Immature natural killer cell (primary cell): ENCODE data around the gene UBA6. TPM values are rescaled to one million over a fixed set of nuclear protein-coding genes. Genes with fewer than 3 reads are reported as not detected.

Experiments used
- DNase-seq, 3 donors: peaks; one replicate each; pipeline ENCODE4 v3.0.0; 2022; ENCODE audit warnings: mixed read lengths in 1 of 3
- H3K27ac Mint-ChIP-seq, 6 donors: one replicate each; pipeline ENCODE4 v1.8.0; 2020; ENCODE audit warnings: mixed read lengths in 6 of 6, mild to moderate bottlenecking in 5 of 6, inconsistent platforms in 4 of 6, moderate library complexity in 3 of 6
- H3K27me3 Mint-ChIP-seq, 3 donors: one replicate each; pipeline ENCODE4 v1.8.0; 2020 to 2021; ENCODE audit warnings: low read depth in 3 of 3, mild to moderate bottlenecking in 3 of 3, mixed read lengths in 3 of 3, moderate library complexity in 3 of 3, inconsistent platforms in 1 of 3
- H3K36me3 Mint-ChIP-seq, 3 donors: one replicate each; pipeline ENCODE4 v1.8.0; 2020; ENCODE audit warnings: mixed read lengths in 3 of 3, inconsistent platforms in 2 of 3, mild to moderate bottlenecking in 2 of 3
- H3K4me1 Mint-ChIP-seq, 2 donors: one replicate each; pipeline ENCODE4 v1.8.0; 2020; ENCODE audit warnings: inconsistent platforms in 2 of 2, mild to moderate bottlenecking in 2 of 2, mixed read lengths in 2 of 2, moderate library complexity in 1 of 2
- H3K4me3 Mint-ChIP-seq, 5 donors: one replicate each; pipeline ENCODE4 v1.8.0; 2020; ENCODE audit warnings: mild to moderate bottlenecking in 5 of 5, mixed read lengths in 5 of 5, inconsistent platforms in 3 of 5, moderate library complexity in 3 of 5
- H3K9me3 Mint-ChIP-seq, 6 donors: one replicate each; pipeline ENCODE4 v1.8.0; 2020; ENCODE audit warnings: mild to moderate bottlenecking in 6 of 6, mixed read lengths in 6 of 6, inconsistent platforms in 4 of 6, moderate library complexity in 3 of 6
- polyA plus RNA-seq, 3 donors: library from polyadenylated mRNA; unstranded; fragments of 300-500 nt; fragmentation: Illumina TruSeq; gene quantifications; one replicate each; pipeline ENCODE4 v1.2.3, GENCODE V29; 2021

The UBA6 gene
- polyA plus RNA-seq, 3 donors from 2014 or later: 11.7 to 24.9 (median 12.0) TPM

DNA sequence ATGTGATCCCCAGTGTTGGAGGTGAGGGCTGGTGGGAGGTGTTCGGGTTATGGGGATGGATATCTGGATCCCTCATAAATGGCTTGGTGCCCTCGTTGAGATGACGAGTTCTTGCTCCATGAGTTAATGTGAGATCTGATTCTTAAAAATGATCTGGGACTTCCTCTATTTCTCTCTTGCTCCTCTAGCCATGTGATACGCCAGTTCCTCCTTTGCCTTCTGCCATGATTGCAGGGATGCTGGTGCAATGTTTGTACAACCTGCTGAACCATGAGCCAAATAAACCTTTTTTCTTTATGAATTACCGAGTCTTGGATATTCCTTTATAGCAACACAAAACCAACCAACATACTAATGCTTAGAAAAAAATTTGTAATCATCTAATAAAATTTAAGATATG is 85.8 kb downstream of the UBA6 start:
- Mint-ChIP-seq H3K36me3 (peaks cover 30 to 49% (median 48%) of the 10 kb centered on the region in 3 donors), H3K4me3 (no peak overlapping the region), H3K27me3 (no peaks in the 10 kb centered on the region), H3K4me1 (no peaks in the 10 kb centered on the region), H3K27ac (no peak overlapping the region), H3K9me3 (no peaks in the 10 kb centered on the region)
- no peak for DNase-seq

GRCh38 chr4:67614186-67614585 is 86.8 kb downstream of the UBA6 start:
- Mint-ChIP-seq H3K4me1 (no peaks in the 10 kb centered on the region), H3K27ac (no peak overlapping the region), H3K36me3 (peaks cover 32 to 57% (median 52%) of the 10 kb centered on the region in 3 donors), H3K4me3 (no peak overlapping the region), H3K27me3 (no peaks in the 10 kb centered on the region), H3K9me3 (peaks cover 0 to 5% (median 0%) of the 10 kb centered on the region in 6 donors)
- no peak for DNase-seq

- H3K4me1 Mint-ChIP-seq: peaks cover 6 to 9% of the 10 kb centered on the region in 2 donors
These were observed 92.9 kb downstream of the UBA6 start for GRCh38 chr4:67608027-67608426.

DNA sequence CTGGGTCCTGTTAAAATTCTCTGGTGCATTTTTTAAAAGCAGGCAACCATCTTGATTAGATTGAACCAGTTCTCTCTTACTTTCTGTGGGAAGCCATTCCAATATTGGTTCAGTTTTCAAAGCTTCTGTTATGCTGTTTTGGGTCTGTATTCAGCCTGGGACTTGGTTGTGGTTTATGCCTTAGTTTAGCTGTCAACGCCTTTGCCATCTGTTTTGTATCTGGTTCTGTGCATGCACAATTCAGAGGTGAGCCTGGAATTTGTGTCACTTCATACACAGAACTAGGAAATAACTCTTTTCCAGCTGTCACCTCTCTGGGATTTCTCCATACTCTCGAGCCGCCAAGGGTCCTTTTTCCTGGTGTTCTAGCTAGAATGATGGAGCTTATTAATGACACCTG is 96.2 kb downstream of the UBA6 start:
- Mint-ChIP-seq H3K4me3 (no peak overlapping the region), H3K27ac (no peak overlapping the region), H3K27me3 (peaks cover 0 to 7% (median 2%) of the 10 kb centered on the region in 3 donors), H3K9me3 (peaks cover 4 to 12% (median 7%) of the 10 kb centered on the region in 6 donors), H3K4me1 (peaks cover 6 to 9% of the 10 kb centered on the region in 2 donors), H3K36me3 (peaks cover 24 to 68% (median 64%) of the 10 kb centered on the region in 3 donors)
- no peak for DNase-seq

More at GRCh38 chr4:67608027-67608426, 92.9 kb downstream of the UBA6 start:
- H3K27ac Mint-ChIP-seq: peak overlapping the region in 3 of 6 donors; percentile 14 to 57 (median 51)
- DNase-seq: peak in 1 of 3 donors; percentile 1
- H3K4me3 Mint-ChIP-seq: peak overlapping the region in 4 of 5 donors; percentile 0 to 36 (median 18)
- peaks cover 8 to 46% (median 45%) of the 10 kb centered on the region in 3 donors for H3K36me3 Mint-ChIP-seq
- H3K9me3 Mint-ChIP-seq: peaks cover 0 to 5% (median 0%) of the 10 kb centered on the region in 6 donors
- peaks cover 0 to 6% (median 2%) of the 10 kb centered on the region in 3 donors for H3K27me3 Mint-ChIP-seq

DNA sequence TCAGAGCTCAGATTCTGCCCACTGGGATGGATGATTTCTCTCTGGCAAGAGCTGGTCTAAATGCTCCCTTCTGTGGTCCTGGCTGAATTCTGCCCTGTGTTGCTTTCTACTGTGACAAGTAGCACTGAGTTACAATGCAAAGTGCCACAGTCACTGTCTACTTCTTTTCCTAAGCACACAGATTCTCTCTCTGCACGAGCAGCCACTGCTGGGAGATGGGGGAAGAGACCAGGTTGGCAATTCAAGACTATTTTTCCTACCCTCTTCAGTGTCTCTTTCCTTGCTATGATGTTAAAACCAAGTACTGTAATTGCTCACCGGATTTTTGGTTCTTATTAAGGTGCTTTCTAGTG is 97.0 kb downstream of the UBA6 start:
- Mint-ChIP-seq H3K4me1 (peaks cover 6 to 9% of the 10 kb centered on the region in 2 donors), H3K27ac (no peak overlapping the region), H3K4me3 (no peak overlapping the region), H3K27me3 (peaks cover 0 to 7% (median 2%) of the 10 kb centered on the region in 3 donors), H3K9me3 (peaks cover 2 to 12% (median 7%) of the 10 kb centered on the region in 6 donors), H3K36me3 (peaks cover 20 to 63% (median 60%) of the 10 kb centered on the region in 3 donors)
- DNase-seq: no peak

- H3K4me3 Mint-ChIP-seq: no peak overlapping the region
- peaks cover 2 to 12% (median 7%) of the 10 kb centered on the region in 6 donors for H3K9me3 Mint-ChIP-seq
- H3K4me1 Mint-ChIP-seq: peaks cover 5 to 7% of the 10 kb centered on the region in 2 donors
- H3K27me3 Mint-ChIP-seq: peaks cover 1 to 7% (median 2%) of the 10 kb centered on the region in 3 donors
- H3K36me3 Mint-ChIP-seq: peaks cover 20 to 65% (median 63%) of the 10 kb centered on the region in 3 donors
- DNase-seq: no peak
- no peak overlapping the region for H3K27ac Mint-ChIP-seq
These were observed 97.5 kb downstream of the UBA6 start for GRCh38 chr4:67603310-67604028.

DNA sequence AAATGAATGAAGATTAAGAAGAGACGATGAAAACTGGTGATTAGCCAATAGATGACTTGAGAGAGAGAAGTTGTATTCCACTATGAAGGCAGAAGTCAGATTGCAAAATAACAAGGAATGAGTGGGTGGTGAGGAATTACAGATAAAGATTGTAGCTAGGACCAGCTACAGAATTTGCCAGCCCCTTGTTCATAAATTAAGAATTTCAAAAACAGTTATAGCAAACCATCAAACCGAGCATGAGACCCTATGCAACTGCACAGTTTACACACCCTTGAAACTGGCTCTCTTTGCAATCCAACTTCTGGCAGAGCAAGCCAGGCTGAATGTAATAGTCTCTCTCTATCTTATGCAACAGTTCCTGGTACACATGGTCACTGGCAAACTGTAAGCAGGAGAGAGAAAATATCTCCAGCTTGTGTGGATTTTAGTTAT is 107.2 kb downstream of the UBA6 start:
- Mint-ChIP-seq H3K27ac (no peak overlapping the region), H3K36me3 (peaks cover 10 to 66% (median 55%) of the 10 kb centered on the region in 3 donors)

GRCh38 chr4:67587156-67587555 is 113.8 kb downstream of the UBA6 start:
- H3K4me3 Mint-ChIP-seq: no peak overlapping the region
- H3K4me1 Mint-ChIP-seq: peaks cover 0 to under 1% of the 10 kb centered on the region in 2 donors
- no peak overlapping the region for H3K27ac Mint-ChIP-seq
- H3K36me3 Mint-ChIP-seq: peaks cover 5 to 44% (median 26%) of the 10 kb centered on the region in 3 donors
- peaks cover 0 to 2% (median 0%) of the 10 kb centered on the region in 3 donors for H3K27me3 Mint-ChIP-seq
- no peak for DNase-seq
- no peaks in the 10 kb centered on the region for H3K9me3 Mint-ChIP-seq

More for the DNA sequence above, 107.2 kb downstream of the UBA6 start:
- no peak overlapping the region for H3K4me3 Mint-ChIP-seq
- peaks cover 0 to 4% (median 0%) of the 10 kb centered on the region in 3 donors for H3K27me3 Mint-ChIP-seq
- no peaks in the 10 kb centered on the region for H3K4me1 Mint-ChIP-seq
- DNase-seq: no peak
- H3K9me3 Mint-ChIP-seq: no peaks in the 10 kb centered on the region

GRCh38 chr4:67584496-67584895 is 116.5 kb downstream of the UBA6 start:
- Mint-ChIP-seq H3K9me3 (no peaks in the 10 kb centered on the region), H3K27me3 (peaks cover 0 to 2% (median 0%) of the 10 kb centered on the region in 3 donors), H3K27ac (peak overlapping the region in 1 of 6 donors; percentile 18), H3K4me1 (peaks cover 14 to 19% of the 10 kb centered on the region in 2 donors), H3K4me3 (no peak overlapping the region), H3K36me3 (peaks cover 5 to 39% (median 32%) of the 10 kb centered on the region in 3 donors)
- DNase-seq: no peak

DNA sequence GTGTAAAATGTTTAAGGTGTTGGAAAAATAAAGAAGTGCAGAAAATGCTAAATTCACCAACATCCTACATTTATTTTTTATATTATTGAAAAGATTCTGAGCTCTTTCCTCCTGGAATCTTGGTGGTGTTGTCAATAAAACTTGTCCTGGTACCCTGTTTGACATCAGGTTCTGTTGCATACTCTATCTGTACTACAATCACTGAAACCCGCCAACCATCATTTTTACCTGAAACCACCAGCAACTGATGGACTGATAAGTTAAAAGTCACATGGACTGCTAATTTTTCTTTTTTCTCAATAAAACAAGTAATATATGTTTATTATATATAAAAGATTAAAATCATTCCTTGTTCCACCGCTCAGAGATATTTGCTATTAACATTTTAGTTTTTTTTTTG is 119.0 kb downstream of the UBA6 start:
- Mint-ChIP-seq H3K4me3 (no peak overlapping the region), H3K36me3 (peaks cover 5 to 48% (median 39%) of the 10 kb centered on the region in 3 donors), H3K27me3 (peaks cover 0 to 2% (median 1%) of the 10 kb centered on the region in 3 donors), H3K27ac (no peak overlapping the region), H3K4me1 (peaks cover 14 to 20% of the 10 kb centered on the region in 2 donors), H3K9me3 (no peaks in the 10 kb centered on the region)
- DNase-seq: no peak

GRCh38 chr4:67581208-67581857 is 119.6 kb downstream of the UBA6 start:
- H3K36me3 Mint-ChIP-seq: peaks cover 5 to 45% (median 43%) of the 10 kb centered on the region in 3 donors
- peaks cover 18 to 26% of the 10 kb centered on the region in 2 donors for H3K4me1 Mint-ChIP-seq
- peak overlapping the region in 4 of 5 donors; percentile 17 to 67 (median 34) for H3K4me3 Mint-ChIP-seq
- peak overlapping the region in 4 of 6 donors; percentile 13 to 79 (median 48) for H3K27ac Mint-ChIP-seq
- peak; percentile 9 to 26 (median 15) for DNase-seq
- H3K27me3 Mint-ChIP-seq: peaks cover 0 to 2% (median 1%) of the 10 kb centered on the region in 3 donors
- no peaks in the 10 kb centered on the region for H3K9me3 Mint-ChIP-seq

- Mint-ChIP-seq H3K4me1 (peaks cover 23 to 34% of the 10 kb centered on the region in 2 donors), H3K27ac (peak overlapping the region in 1 of 6 donors; percentile 30), H3K36me3 (peaks cover 5 to 45% (median 43%) of the 10 kb centered on the region in 3 donors), H3K9me3 (no peaks in the 10 kb centered on the region), H3K27me3 (peaks cover 0 to 2% (median 1%) of the 10 kb centered on the region in 3 donors), H3K4me3 (no peak overlapping the region)
- DNase-seq: no peak
These were observed 120.4 kb downstream of the UBA6 start for GRCh38 chr4:67580577-67580976.

- no peak for DNase-seq
- H3K4me1 Mint-ChIP-seq: peaks cover 26 to 46% of the 10 kb centered on the region in 2 donors
- H3K4me3 Mint-ChIP-seq: no peak overlapping the region
- H3K9me3 Mint-ChIP-seq: no peaks in the 10 kb centered on the region
- peak overlapping the region in 2 of 6 donors; percentile 32 to 49 for H3K27ac Mint-ChIP-seq
- H3K36me3 Mint-ChIP-seq: peaks cover 0 to 34% (median 33%) of the 10 kb centered on the region in 3 donors
- H3K27me3 Mint-ChIP-seq: peaks cover 0 to 1% (median 0%) of the 10 kb centered on the region in 3 donors
These were observed 124.4 kb downstream of the UBA6 start for GRCh38 chr4:67576538-67576937.
